Stimulated activated CD8-positive, alpha-beta memory T cell treated with anti-CD3 and anti-CD28 coated beads, Interleukin-12 subunit alpha, Interleukin-12 subunit beta, amount 100 ng/mL, for 24 hours (primary cell): ENCODE measurements around the gene PPP4R4.

Experiments used
- DNase-seq: peaks from one replicate; pipeline ENCODE4 v3.0.0-alpha.2; 2020; ENCODE audit errors: extremely low read depth

The PPP4R4 gene

DNA sequence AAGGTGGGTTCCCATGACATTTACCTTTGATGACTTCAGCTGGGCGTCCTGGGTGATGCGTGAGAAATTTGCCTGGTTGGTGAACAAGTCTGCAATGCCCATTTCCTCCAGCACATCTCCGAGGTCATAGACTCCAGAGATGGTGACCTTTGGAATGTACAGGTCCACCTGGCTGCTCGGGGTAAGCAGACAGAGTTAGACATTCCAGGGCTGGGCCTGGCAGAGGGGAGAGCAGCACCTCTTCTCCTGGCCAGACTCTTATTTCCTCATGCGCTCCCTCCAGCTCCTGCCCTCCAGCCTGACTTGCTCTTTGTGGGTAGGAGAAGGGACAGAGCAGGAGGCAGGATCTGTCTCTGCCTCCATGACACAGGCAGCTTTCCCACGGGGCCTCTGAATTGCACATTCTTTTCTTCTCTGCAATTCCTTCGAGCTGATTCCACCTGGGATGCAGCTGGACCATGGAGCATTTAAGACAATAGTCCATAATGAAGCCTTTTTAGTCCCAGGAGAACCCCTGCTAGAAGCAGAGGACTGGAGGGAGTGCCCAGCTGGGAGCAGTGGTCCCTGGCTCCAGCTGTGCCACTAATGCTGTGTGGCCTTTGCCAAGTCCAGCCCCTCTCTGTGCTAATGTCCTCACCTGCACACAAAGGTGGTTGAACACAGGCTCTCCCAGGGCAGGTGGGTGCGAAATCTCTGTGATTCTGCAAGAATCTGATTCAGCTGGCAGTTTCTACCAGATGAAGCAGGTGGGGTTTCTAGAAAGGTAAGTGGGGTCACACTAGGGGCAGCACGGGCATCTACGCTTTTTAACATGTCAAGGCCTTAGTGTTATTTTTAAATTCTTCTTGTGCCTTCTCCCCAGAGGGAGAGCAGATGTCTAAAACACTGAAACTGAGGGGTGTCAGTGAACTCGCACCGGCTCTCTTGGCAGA is 132.2 kb downstream of the PPP4R4 start:
- no peak for DNase-seq

GRCh38 chr14:94307410-94307992 is 133.4 kb downstream of the PPP4R4 start:
- DNase-seq = no peak

DNA sequence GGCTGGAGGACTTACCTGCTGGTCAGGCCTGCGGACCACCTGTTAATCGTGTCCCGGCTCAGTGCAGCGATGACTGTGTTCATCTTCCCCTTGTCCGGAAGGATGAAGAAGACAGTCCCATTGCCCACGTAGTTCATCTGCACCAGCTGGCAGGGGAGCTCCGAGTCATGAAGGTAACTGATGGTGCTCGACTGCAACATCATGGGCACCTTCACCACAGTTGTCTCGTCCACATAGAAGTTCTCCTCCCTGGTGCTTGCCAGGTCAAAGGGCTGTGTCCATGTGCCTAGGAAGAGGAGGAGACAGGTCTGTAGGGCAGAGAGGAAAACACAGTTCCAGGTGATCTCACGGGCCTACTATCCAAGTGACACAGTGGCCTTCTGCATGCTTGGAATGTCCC is 135.6 kb downstream of the PPP4R4 start:
- no peak for DNase-seq

GRCh38 chr14:94310248-94310647 is 136.1 kb downstream of the PPP4R4 start:
- DNase-seq = no peak

DNA sequence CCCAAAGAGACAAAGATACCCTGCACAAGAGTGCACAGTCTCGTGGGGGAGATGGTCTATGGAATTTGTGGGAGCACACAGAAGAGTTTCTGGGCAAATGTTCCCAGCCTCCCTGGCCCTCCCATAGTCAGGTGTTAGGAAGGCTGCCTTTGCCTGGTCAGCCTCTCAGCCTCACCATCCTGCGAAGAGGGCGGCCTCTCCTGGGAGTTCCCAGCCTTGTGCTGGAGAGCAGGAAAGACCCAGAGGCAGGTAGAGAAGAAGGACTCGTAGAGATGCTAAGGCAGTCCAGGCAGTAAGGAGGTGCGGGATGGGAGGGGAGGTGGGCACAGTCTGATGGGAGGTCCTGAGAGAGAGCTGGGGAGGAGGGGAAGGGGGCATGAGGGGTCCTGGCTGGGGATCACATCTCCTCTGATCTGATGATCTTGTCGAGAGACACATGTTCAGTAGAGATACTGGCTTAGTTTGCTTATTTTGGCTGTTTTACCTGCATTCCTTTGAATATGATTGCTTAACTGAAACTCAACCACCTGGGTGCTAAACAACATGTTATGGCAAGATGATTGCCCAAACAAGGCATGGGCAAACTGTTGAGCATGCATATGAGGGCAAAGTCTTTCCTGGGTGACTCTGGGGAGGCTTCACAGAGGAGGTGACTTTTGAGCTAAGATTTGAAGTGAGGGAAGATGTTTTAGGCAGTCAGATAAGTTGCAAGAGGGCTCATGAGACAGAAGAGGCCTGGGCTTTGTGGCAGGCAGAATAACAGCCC is 138.5 kb downstream of the PPP4R4 start:
- DNase-seq = no peak

DNA sequence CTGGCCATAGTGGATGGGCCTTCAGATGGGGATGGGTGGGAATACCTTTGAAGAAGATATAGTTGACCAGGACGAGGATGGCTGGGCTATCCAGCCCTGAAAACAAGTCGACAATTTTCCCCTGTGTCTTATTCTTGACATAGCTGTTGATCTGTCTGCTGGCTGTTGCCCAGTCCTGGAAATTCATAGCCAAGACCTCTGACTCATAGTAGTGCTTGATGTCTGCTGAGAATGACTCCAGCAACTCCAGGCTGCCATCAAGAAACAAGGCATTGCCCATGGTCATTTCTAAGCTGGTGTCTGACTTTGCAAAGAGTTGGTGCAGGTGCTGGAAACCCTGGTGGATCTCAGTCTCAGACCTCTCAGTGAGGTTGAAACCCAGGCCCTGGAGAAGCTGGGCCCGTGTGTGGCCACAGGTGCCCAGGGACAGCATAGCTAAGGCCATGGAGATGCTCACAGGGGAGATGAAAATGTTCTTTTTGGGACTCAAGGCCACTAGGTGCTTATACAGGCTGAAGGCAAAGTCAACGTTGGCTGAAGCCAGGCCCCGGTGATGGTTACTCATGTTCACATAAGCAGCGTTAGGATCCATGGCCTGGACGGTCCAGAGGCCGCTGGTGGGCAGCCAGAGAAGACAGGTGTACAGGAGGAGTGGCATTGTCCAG is 140.0 kb downstream of the PPP4R4 start:
- DNase-seq = no peak

DNA sequence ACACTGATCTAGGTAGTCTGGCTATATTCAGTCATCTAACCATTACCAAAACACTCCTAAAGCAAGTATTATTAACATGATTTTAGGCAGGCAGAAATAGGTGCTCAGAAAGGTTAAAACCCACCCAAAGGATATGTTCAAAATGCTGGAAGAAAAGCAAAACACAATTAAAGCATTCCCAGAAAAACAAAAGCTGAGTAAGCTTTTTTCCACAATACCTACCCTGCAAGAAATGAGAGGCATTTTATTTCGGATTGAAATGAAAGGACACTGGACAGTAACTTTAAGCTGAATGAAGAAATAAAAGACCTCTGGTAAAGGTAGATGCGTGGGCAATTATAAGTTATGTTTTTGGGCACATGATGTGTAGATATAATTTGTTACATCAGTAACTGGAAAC is 140.8 kb downstream of the PPP4R4 start:
- no peak for DNase-seq

DNA sequence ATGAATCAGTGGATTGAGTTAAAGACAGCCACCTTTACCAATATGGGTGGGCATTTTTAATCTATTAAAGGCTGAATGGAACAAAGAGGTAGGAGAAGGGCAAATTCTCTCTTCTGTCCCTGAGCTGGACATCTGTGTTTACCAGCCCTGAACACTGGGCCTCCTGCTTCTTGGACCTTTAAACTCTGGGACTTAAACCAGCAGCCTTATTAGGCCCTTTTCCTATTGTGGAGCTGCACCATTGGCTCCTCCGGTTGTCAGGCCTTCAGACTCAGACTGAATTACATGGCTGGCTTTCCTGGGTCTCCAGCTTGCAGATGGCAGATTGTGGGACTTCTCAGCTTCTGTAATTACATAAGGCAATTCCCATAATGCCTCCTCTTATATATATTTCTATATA is 142.6 kb downstream of the PPP4R4 start:
- no peak for DNase-seq

DNA sequence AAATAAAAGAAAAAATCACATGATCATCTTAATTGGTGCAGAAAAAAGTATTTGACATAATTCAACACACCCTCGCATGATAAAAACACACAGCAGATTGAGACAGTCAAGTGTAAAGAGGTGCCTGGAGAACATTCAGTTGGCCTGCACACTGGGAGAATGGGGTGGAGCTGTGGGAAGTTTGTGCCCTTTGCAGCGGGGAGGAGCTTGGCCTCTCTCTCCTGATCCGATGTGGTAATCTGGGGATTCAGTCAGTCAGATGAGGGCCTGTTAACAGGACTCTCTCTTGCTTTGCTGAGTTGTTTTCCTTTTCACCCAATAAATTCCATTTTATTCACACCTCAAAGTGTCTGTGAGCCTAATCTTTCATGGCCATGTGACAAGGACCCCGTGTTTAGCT is 143.1 kb downstream of the PPP4R4 start:
- no peak for DNase-seq

DNA sequence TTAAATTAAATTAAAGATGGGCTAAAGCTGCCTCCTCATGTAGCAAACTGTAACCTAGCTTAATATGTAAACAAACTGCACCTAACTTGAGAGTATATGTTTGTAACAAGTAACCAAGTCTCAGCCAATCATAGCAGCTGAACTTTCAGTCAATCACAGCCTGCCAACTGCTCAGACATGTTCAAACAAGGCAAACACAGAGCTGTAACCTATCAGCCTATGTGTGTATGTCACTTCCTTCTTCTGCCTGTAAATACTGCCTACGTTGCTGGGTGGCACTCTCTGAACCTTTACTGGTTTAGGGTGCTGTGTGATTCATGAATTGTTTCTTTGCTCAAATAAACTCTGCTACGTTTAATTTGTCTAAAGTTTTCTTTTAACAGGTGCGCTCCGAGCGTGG is 146.1 kb downstream of the PPP4R4 start:
- DNase-seq = no peak

- DNase-seq = no peak
Measured at GRCh38 chr14:94321421-94322271, 147.5 kb downstream of the PPP4R4 start.

GRCh38 chr14:94322648-94323570 is 148.8 kb downstream of the PPP4R4 start, which contains the start of gene SERPINA6:
Gene SERPINA6, minus strand, starts transcription at chr14:94323336. Its CDS starts 8,688 bp downstream, at chr14:94314648.
- DNase-seq = no peak

DNA sequence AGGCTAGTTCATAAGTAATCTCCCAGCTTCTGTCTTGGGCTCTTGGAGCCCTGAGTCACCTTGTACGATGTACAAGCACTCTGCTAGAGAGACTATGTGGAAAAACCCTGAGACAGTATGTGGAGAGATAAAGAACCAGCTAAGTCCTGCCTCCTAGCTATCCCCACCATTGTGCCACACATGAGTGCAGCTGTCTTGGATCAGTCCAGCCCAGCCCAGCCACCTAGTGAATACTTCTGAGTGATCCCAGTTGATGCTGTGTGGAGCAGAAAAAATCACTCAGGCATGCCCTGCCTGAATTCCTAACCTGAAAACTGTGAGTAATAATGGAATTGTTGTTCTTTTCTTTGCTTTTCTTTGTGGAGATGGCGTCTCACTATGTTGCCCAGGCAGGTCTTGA is 154.1 kb downstream of the PPP4R4 start:
- no peak for DNase-seq
